CD8-positive, alpha-beta memory T cell (primary cell): Measurements from ENCODE around the gene RIC3. TPM values are rescaled to one million over a fixed set of nuclear protein-coding genes. Genes with fewer than 3 reads are reported as not detected.

Source experiments
- polyA plus RNA-seq: library from polyadenylated mRNA; unstranded; fragments of 300-500 nt; fragmentation: Illumina TruSeq; gene quantifications from one replicate; pipeline ENCODE4 v1.2.3, GENCODE V29; 2021
- total RNA-seq, 2 experiments: library from RNA; stranded (reverse); gene quantifications; one replicate each; pipeline ENCODE4 v1.2.3, GENCODE V29; 2021

The RIC3 gene
- total and polyA plus RNA-seq, 3 experiments from 2014 or later = 1.5 to 11.8 (median 9.4) TPM

Other genes with a start within 250 kb of the RIC3 start
- gene OR10A6, start 237.8 kb downstream of the RIC3 start, total RNA-seq = not detected
- not detected for gene OR10A6, start 237.8 kb downstream of the RIC3 start, polyA plus RNA-seq
- not detected for gene OR10A3, start 227.3 kb downstream of the RIC3 start, total RNA-seq
- not detected for gene OR10A3, start 227.3 kb downstream of the RIC3 start, polyA plus RNA-seq
- not detected for gene NLRP10, start 203.6 kb downstream of the RIC3 start, total RNA-seq
- not detected for gene NLRP10, start 203.6 kb downstream of the RIC3 start, polyA plus RNA-seq
- 100 to 1,000 TPM; 294 to 306 TPM for gene EIF3F, start 181.7 kb downstream of the RIC3 start, total RNA-seq
- gene EIF3F, start 181.7 kb downstream of the RIC3 start, polyA plus RNA-seq = 359 TPM
- gene TUB, start 87.8 kb downstream of the RIC3 start, total RNA-seq = under 1 TPM; 0.11 to 0.24 TPM
- not detected for gene TUB, start 87.8 kb downstream of the RIC3 start, polyA plus RNA-seq
- gene LMO1, start 94.9 kb upstream of the RIC3 start, total RNA-seq = not detected
- 0.29 TPM for gene LMO1, start 94.9 kb upstream of the RIC3 start, polyA plus RNA-seq